Liver (tissue), 2 donors: Measurements from ENCODE around the gene TMIE.

Experiments used
- FOXA1 ChIP-seq: IDR thresholded peaks from 2 replicates; pipeline ENCODE4 v1.6.1; 2016; ENCODE audit warnings: antibody characterized with exemption
- TF ChIP-seq, protein P1 (sequence below): fragments of 150-350 bp; IDR thresholded peaks from 2 replicates; pipeline ENCODE4 v1.5.1; 2017; ENCODE audit warnings: improper control_type of control experiment, low read depth, low read length; ENCODE audit not compliant: missing input control
- donor health status: healthy.

- TF ChIP-seq, protein P1, sequence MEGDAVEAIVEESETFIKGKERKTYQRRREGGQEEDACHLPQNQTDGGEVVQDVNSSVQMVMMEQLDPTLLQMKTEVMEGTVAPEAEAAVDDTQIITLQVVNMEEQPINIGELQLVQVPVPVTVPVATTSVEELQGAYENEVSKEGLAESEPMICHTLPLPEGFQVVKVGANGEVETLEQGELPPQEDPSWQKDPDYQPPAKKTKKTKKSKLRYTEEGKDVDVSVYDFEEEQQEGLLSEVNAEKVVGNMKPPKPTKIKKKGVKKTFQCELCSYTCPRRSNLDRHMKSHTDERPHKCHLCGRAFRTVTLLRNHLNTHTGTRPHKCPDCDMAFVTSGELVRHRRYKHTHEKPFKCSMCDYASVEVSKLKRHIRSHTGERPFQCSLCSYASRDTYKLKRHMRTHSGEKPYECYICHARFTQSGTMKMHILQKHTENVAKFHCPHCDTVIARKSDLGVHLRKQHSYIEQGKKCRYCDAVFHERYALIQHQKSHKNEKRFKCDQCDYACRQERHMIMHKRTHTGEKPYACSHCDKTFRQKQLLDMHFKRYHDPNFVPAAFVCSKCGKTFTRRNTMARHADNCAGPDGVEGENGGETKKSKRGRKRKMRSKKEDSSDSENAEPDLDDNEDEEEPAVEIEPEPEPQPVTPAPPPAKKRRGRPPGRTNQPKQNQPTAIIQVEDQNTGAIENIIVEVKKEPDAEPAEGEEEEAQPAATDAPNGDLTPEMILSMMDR, result no peak
- TF ChIP-seq FOXA1, result no peak
Observed at GRCh38 chr3:46669191-46669999, 31.8 kb upstream of the TMIE start.
